ENCODE measurements around the gene DNAJC5. TPM values are rescaled to one million over a fixed set of nuclear protein-coding genes. Genes with fewer than 3 reads are reported as not detected.
"Not testable (repeated sequence)": the region's sequence is repeated elsewhere in the genome, so short reads cannot be mapped to it uniquely, and the experiment has no call there.

DNAJC5 gene
- total RNA-seq, 4 donors from 2014 or later, result 29.9 to 56.3 (median 45.4) TPM

DNA sequence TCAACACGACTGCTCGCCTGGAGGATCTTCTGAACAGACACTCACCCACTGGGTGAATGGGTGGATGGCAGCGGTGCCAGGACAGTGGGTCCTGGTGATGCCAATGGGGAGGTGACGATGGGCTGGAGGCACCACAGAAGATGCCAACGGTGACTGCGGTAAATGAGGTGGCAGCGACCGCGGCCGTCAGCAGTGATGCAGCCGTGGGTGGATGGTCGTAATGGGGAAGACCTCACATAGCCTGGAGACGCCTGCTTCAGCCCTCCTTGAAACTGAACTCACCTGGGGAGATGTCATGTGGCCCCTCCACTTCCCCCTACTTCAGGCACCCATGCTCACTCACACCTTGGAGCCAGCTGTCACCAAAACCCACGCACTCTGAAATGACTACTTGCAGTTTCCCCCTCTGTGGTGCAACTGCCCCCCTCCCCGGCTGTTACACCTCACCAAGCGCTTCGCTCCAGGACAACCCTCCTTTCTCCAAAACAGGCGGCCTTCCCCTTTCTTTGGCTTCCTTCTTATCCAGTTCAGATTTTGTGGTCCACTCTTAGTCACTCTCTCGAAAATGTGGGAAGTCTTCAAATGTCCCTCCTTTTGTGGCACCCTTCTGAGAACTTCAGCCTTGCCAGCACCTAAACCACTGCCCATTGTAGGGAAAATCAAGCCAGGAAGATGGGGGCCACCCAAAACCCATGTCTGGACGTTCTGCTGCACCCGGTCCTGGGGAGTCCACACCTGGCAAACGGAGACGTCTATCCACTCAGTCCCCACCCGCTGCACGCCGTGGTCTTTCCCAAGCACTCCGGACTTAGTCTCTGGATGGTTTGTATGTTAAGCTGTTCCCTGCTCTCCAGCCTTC lies 44.0 kb upstream of the DNAJC5 start:
- ATAC-seq (ENCODE audit: low FRiP score), result no peak
- DNase-seq (ENCODE audit: low spot score), result no peak
- TF ChIP-seq, protein P1, sequence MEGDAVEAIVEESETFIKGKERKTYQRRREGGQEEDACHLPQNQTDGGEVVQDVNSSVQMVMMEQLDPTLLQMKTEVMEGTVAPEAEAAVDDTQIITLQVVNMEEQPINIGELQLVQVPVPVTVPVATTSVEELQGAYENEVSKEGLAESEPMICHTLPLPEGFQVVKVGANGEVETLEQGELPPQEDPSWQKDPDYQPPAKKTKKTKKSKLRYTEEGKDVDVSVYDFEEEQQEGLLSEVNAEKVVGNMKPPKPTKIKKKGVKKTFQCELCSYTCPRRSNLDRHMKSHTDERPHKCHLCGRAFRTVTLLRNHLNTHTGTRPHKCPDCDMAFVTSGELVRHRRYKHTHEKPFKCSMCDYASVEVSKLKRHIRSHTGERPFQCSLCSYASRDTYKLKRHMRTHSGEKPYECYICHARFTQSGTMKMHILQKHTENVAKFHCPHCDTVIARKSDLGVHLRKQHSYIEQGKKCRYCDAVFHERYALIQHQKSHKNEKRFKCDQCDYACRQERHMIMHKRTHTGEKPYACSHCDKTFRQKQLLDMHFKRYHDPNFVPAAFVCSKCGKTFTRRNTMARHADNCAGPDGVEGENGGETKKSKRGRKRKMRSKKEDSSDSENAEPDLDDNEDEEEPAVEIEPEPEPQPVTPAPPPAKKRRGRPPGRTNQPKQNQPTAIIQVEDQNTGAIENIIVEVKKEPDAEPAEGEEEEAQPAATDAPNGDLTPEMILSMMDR (IDR thresholded peaks at IDR 0.05), result no peak

DNA sequence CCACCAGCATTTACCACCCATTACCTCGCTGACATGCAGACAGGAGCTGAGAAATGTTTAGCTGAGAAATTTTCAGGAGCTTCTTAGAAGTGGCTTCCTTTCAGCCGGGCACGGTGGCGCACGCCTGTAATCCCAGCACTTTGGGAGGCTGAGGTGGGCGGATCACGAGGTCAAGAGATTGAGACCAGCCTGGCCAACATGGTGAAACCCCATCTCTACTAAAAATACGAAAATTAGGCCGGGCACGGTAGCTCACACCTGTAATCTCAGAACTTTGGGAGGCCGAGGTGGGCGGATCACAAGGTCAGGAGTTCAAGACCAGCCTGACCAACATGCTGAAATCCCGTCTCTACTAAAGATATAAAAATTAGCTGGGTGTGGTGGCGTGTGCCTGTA lies 43.4 kb upstream of the DNAJC5 start:
- DNase-seq (ENCODE audit: low spot score); ATAC-seq (ENCODE audit: low FRiP score): not testable (repeated sequence)

DNA sequence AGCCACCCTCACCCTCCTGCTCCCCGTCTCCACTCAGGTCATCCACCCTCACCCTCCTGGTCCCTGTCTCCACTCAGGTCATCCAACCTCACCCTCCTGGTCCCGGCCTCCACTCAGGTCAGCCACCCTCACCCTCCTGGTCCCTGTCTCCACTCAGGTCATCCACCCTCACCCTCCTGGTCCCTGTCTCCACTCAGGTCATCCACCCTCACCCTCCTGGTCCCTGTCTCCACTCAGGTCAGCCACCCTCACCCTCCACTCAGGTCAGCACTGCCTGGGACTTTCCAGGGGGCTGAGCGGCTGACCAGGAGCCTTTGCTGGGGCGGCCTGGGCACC lies 41.2 kb upstream of the DNAJC5 start:
- not testable (repeated sequence) for ATAC-seq (ENCODE audit: low FRiP score); DNase-seq (ENCODE audit: low spot score)

DNA sequence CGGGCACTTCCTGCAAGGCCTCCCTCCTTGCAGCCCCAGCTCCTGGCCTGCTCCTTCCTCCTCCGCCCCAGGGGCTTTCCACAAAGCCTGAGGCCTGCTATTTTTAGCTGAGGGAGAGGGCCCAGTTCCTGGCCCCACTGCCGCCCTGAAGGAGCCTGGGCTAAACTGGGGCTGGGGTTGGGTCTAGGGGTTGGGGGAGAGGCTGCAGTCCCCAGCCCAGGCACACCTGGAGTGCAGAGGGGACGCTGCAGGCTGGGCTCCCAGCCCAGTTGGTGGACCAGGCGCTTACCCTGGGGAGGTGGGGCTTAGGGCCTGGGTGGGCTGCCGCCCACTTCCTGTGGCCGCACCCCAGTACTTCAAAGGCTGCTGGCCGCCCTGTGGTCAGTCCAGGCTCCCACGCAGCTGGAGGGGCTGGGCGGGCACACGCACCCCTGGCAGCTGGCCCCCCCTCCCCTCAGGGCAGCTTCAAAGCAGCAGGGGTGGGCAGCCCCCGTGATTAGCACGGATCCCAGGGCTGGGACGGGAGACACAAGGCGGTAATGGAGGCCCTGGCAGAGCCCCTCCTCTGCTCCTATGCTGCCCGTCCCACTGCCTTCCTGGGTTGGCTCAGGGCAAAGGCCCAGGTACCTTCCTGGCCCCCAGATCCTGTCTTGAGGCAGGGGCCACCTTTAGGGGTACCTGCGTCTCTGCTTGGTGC lies 40.7 kb upstream of the DNAJC5 start:
- DNase-seq (ENCODE audit: low spot score), result no peak
- ATAC-seq (ENCODE audit: low FRiP score), result peak; percentile 33
- TF ChIP-seq, protein P1 (IDR thresholded peaks at IDR 0.05), result no peak

DNA sequence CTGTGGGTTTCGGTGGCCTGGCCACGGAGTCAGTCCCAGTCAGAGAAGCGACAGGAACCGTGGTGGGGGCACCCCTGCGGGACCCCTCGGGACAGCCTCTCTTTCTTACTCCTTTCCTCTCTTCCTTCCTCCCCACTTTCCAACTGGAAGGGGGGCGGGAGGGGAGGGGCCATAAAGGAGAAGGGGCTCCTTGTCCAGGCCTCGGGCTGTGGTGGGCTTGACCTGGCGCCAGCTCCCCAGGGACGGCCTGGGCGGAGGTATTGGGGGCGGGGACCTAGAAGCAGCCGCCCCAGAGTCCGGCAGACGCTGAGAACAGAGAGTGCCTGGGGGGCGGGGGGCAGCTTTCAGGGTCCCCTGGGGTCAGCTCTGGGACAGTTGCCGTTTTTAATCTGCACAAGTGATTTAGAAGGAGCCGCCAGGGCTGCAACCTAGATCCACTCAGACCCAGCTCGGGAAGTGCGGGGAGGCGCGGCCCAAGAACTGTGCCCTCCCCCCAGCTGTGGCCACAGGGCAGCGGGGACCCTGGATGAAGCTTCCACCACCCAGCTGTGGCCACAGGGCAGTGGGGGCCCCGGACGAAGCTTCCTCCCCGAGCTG lies 40.1 kb upstream of the DNAJC5 start:
- ATAC-seq (ENCODE audit: low FRiP score), result peak; percentile 21
- no peak for DNase-seq (ENCODE audit: low spot score)
- TF ChIP-seq, protein P1 (IDR thresholded peaks at IDR 0.05), result no peak

DNA sequence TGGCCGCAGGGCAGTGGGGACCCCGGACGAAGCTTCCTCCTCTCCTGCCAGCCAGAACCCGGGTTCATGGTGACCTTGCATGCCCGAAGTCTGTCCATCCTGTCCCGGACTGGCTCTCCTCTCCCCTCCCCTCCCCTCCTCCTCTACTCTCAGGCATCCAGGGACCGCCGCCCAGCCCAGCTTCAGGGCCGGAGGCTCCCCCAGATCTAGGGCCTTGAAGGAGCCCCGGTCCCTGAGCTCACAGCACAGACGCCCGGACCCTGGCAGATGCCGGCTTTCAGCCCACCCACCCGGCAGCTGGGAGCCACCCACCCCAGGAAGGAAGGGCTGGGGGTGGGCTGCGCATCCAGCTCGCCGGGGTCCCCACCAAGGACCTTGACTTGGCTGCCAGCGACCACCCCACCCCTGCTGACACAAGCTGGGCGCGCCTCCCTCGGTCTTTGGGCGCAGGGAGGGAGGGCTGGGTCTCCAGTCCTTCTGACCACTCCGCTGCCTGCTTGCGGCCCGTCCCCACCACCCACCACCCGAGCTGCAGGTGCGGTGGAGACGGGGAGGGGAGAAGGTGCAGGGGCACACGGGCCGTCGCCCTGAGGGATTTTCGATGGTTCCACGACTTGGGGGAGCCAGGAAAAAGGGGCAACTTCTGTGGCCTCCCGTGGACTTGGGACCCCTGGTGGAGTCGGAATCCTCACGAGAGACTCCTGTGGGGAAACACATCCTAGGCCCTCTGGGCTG lies 39.4 kb upstream of the DNAJC5 start:
- DNase-seq (ENCODE audit: low spot score) (no peak), ATAC-seq (ENCODE audit: low FRiP score) (no peak)
- TF ChIP-seq, protein P1 (IDR thresholded peaks at IDR 0.05), result no peak

DNA sequence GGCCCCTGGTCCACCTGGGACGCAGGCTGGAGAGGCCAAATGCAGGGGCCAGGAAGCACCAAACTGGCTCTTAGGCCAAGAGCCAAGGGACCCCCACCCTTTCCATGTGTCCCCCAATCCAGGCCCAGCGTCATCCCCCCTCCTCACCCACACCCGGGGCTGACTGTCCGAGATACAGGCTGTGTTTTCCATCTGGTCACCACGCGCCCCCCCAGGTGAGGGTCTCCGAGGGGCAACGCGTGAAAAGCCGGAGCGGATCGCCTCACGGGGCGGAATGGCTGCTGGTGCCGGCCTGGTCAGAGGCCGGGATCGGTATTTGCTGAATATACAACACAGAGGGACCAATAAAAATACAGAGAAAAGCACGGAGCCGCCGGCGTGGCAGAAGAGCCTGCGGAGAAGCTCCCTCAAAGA lies 38.8 kb upstream of the DNAJC5 start:
- ATAC-seq (ENCODE audit: low FRiP score) (no peak), DNase-seq (ENCODE audit: low spot score) (no peak)
- TF ChIP-seq, protein P1 (IDR thresholded peaks at IDR 0.05), result no peak
